ENCODE results near the gene SYNE2.

The SYNE2 gene

DNA sequence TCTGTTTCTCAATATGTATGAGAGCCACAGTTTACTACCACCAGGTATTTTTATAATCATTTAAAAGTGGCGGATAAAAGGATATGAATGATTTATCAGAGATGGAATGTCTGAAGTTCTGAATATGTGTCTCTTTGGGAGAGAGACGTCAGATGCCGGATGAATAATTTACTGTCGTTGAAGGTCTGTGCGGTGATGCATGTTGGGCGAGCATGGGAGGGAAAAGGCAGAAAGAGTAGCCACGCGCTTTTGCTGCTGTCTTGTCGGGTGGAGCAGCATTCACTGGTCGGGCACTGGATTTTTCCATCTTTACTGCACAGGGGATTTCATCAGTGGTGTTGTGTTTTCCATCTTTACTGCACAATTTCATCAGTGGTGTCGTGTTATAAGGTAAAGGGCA is 65.6 kb downstream of the SYNE2 start:
- FAIRE-seq: no peak

DNA sequence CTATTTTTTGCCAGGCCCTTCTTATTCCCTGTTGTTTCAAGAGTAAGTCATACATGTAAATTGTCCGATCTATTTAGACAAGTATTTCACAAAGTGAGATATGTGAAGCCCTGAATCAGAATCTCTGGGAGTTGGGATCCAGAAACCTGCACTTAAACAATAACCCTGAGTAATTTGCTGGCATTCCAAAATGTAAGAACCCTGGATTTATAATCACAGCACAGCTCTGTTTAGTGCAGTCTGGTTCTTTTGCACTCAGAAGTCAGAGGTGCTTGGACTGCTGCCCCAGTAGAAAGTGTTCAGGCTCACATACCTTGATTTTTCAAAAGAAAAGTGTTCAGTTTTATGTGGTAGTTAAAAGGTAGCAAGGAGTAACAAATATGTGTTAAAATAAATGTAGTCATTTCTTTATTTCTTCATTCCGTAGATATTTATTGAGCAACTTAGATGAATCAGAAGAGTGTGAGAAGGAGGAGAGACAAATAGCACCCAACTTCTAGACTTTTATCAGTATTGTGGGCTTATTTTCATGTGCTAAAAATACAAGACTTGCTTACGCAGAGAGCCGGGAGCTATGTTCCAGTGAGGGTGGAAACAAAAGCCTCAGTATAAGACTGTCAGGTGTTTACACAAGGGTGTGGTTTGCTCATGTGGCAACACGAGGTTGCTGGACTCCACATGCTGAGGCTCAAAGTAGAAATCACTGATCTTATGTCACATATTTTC is 70.1 kb downstream of the SYNE2 start:
- FAIRE-seq: no peak

GRCh38 chr14:63923422-63923752 is 70.6 kb downstream of the SYNE2 start:
- FAIRE-seq: no peak

DNA sequence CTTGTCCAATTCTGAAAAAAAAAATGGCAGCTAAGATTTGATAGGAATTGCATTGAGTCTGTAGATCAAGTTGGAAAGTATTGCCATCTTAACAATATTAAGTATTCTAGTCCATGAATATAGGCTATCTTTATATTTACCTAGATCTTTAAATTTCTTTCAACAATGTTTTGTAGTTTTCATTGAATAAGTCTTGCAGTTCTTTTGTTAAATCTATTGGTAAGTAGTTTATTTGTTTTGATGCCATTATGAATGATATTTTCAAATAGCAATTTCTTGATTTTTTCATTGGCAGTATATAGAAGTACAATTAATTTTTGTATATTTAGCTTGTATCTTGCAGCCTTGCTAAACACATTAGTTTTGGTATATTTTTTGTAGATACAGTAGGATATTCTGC is 71.6 kb downstream of the SYNE2 start:
- no peak for FAIRE-seq

DNA sequence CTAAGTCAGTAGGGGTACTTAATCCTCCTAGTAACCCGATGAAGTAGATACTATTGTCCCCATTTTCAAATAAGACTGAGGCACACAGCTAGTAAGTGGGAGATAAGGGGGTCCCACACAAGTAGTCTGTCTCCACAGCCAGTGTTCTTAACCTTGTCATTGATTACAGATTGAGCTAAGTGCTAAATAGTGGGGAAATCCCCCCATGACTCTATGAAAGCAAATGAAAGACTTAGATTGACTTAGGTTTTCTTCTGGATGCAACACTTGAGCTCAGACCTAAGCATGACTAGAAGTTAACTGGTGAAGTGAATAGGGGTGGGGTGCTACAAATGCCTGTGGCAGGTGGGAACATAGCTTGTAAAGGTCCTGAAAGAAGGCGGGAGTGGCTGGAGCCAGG is 73.8 kb downstream of the SYNE2 start:
- no peak for FAIRE-seq

- FAIRE-seq: no peak
Observed at GRCh38 chr14:63928744-63929174, 76.0 kb downstream of the SYNE2 start.

GRCh38 chr14:63933110-63933509 is 80.3 kb downstream of the SYNE2 start:
- no peak for FAIRE-seq

- no peak for FAIRE-seq
Observed at GRCh38 chr14:63933711-63934110, 80.9 kb downstream of the SYNE2 start.

GRCh38 chr14:63938198-63939005 is 85.6 kb downstream of the SYNE2 start:
- no peak for FAIRE-seq

GRCh38 chr14:63939006-63939270 is 86.1 kb downstream of the SYNE2 start:
- FAIRE-seq: no peak

DNA sequence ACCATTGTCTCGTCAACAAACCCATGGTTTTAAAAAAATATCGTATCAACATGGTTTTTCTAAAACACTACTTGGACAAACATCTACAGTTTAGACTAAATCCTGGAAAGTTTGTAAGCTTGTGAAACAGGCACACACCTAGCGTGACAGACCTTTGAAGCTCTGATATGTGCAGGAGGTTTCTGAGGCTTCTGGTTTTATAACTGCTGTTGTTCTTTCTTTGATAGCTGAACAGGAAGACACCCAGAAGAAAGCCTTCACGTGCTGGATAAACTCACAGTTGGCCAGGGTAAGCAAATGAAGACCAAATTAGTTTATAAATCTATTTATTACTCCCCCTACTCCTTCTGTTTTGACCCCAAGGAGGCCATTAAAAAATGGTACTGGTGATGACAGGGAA is 87.6 kb downstream of the SYNE2 start:
- no peak for FAIRE-seq

- no peak for FAIRE-seq
Observed at GRCh38 chr14:63941023-63941422, 88.2 kb downstream of the SYNE2 start.

DNA sequence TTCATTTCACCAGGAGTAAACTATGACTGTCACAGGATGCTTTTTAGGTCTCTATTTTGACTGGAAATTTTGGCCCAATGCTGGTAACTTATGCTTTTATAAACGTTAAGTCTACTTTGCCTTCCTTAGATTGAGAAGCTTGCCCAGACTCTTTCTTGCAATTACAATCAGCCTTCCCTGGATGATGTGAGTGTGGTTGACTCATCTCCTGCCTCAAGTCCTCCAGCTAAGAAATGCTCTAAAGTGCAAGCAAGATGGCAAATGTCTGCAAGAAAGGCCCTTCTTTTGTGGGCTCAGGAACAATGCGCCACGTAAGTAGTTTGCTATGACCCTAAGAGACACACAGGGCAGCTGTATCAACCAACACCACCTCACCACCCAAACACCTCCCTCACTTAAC is 96.9 kb downstream of the SYNE2 start:
- FAIRE-seq: no peak

DNA sequence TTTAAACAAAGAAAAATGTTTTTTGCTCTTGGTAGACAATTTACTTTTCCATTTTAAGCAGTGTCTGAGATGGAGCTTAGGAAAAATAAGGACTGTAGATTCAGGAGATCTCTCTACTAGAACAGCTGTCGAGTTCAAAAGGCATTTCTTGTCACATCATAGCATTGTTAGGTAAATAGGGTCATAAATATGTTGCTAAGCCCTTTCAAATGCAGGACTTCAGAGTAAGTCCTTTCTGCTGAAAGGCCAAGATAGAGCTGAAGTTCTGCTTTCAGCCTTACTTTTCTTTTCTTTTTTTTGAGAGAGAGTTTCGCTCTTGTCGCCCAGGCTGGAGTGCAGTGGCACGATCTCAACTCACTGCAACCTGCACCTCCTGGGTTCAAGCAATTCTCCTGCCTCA is 98.2 kb downstream of the SYNE2 start:
- FAIRE-seq: no peak

- FAIRE-seq: no peak
Observed at GRCh38 chr14:63951429-63951828, 98.6 kb downstream of the SYNE2 start.

DNA sequence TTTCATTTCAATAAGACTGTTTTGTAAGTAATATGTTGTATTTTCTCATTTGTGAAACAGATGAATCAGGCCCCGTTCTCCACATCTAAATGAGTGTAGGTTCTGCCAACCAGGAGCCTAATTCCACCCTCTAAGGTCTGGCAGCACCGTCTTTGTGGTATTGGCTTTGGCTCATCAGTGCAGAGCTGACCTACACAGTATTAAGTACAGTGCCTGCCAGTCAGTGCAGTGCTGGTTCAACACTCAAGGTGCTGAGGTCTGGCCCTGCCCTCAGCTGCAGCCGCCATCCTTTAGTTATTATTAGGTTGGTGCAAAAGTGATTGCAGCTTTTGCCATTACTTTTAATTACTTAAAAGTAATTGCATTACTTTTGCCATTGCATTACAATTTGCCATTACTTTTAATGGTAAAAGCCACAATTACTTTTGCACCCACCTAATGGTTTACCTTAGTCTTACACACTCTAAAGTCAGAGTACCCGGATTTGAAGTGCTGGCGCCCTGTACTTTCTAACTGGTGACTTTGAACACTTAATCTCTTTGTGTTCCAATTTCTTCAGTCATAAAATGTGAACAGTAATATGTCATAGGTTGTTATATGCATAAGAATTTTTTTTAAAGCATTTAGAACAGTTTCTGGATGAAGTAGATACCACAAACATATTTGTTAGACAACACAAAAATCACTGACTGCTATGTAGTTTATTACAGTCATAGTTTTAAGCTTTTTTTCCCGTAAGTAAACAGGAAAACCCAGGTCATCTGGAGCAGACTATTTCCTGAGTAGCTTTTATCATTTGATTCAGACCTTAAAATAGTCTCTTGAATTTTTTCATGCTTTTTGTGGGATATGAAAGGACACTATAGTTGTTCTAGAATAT is 99.5 kb downstream of the SYNE2 start:
- FAIRE-seq: no peak

- no peak for FAIRE-seq
Observed at GRCh38 chr14:63952933-63953437, 100.2 kb downstream of the SYNE2 start.

GRCh38 chr14:63956326-63956725 is 103.5 kb downstream of the SYNE2 start:
- no peak for FAIRE-seq

- no peak for FAIRE-seq
Observed at GRCh38 chr14:63960926-63961567, 108.2 kb downstream of the SYNE2 start.

- no peak for FAIRE-seq
Observed at GRCh38 chr14:63962906-63963305, 110.1 kb downstream of the SYNE2 start.

GRCh38 chr14:63963439-63963838 is 110.6 kb downstream of the SYNE2 start:
- no peak for FAIRE-seq

GRCh38 chr14:63964113-63964512 is 111.3 kb downstream of the SYNE2 start:
- FAIRE-seq: no peak

GRCh38 chr14:63966407-63966806 is 113.6 kb downstream of the SYNE2 start:
- no peak for FAIRE-seq

All from TTC549 (cell line).